Hypothalamus (tissue), 51 donors: ENCODE measurements around the gene POMP.
A peak's percentile ranks its signal among the peaks of the same experiment; 100 is the strongest.

Source experiments
- DNase-seq, 51 donors: peaks; one replicate each; lab custom pipeline; 2025; lab: John Stamatoyannopoulos, UW

Gene POMP

GRCh38 chr13:28658796-28659620 lies at the start of gene POMP:
Gene POMP (plus strand): TSS chr13:28659130. CDS start chr13:28659185, 55 bp downstream.
- peak; percentile 42 to 95 (median 88) for DNase-seq

DNA sequence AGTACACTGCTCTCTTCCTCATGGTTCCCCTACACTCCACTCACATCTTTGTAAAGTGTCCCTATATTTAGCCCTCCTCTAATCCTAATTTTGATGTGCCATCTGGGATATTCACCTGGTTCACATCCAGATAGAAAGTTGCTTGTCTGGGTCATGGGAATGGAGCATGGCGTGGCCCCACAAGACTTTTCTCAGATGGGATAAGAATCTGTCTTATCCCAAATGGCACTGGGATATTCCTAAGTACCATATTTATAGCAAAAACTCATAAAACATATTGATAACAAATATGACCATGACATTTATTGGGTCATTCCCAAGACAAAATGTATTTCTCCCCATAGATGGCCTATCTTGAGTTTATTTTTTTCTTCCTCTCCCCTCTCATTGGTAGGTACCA lies 49.5 kb upstream of the POMP start:
- no peak for DNase-seq

GRCh38 chr13:28609926-28610325 lies 49.0 kb upstream of the POMP start:
- no peak for DNase-seq

- no peak for DNase-seq
Measured at GRCh38 chr13:28610996-28611395, 47.9 kb upstream of the POMP start.

GRCh38 chr13:28611654-28612131 lies 47.2 kb upstream of the POMP start:
- peak in 1 of 51 donors; percentile 3 for DNase-seq

- no peak for DNase-seq
Measured at GRCh38 chr13:28613562-28613961, 45.4 kb upstream of the POMP start.

GRCh38 chr13:28615916-28616446 lies 42.9 kb upstream of the POMP start:
- no peak for DNase-seq

- DNase-seq: no peak
Measured at GRCh38 chr13:28618230-28618994, 40.5 kb upstream of the POMP start.

DNA sequence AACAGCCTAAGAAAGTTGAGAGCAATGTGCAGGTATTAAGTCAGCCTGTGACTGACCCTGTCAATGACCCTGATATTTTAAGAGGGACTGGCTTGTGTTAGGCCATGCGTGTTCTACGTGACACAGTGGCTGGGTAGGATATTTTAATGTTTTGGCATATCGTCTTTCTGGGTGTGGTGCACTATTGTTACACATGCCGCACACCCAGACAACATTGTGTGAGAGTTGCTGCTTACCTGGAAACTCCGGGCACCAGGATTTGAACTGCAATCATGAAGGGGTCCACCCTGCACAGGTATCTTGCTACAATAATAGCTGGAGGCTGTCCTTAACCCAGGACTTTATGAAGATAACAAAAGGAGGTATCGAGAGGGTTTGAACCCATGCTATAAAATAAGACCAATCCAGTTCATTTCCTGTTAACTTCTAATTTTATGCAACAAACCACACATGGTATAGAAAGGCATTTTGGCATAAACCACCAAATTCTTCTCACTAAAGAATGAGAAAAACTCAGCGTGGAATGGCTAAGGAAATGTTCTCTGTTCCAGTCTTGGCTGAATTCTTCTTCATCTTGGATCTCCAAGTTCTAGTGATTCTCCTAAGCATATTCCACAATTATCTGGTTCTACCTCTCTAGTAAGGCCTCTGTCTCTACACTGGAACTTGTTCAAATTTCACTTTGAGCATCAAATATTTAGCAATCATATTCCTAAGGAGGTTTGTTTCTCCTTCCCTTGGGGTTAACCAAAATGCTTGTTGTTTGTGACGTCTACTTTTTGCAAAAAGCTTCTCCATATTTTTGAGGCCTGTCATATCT lies 38.7 kb upstream of the POMP start:
- no peak for DNase-seq

DNA sequence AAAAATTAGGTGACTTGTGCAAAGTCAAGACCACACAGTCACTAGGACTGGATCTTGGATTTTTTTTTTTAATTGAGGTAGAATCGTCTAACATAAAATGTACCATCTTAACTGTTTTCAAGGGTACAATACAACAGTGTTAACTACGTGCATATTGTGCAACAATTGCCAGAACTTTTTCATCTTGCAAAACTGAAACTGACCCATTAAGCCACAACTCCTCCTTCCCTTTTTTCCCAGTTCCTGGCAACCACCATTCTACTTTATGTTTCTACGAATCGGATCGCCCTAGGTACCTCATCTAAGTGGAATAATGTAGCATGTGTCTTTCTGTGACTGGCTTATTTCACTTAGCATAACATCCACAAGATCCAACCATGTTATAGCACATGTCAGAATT lies 37.5 kb upstream of the POMP start:
- no peak for DNase-seq

DNA sequence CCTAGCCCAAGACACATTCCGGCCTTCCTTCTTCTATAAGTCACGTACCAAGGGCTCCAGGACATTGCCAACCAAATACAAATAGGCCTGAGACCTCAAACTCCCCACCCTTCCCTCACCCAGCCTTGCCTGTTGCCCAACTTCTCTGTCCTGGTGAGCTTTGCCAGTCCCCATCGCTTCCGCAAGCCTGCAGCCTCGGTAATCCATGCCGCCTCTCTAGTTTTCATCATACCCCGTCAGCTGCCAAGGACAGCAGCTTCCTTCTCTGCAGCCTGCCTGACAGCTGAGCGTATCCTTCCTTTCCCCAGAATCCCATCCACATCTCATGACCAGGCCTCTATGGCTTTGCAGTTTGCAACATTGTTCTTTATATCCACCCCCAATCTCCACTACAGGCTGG lies 36.6 kb upstream of the POMP start:
- peak in 18 of 51 donors; percentile 6 to 42 (median 14) for DNase-seq

GRCh38 chr13:28623782-28624706 lies 34.9 kb upstream of the POMP start:
- DNase-seq: peak in 1 of 51 donors; percentile 17

GRCh38 chr13:28624707-28625432 lies 34.1 kb upstream of the POMP start:
- no peak for DNase-seq

DNA sequence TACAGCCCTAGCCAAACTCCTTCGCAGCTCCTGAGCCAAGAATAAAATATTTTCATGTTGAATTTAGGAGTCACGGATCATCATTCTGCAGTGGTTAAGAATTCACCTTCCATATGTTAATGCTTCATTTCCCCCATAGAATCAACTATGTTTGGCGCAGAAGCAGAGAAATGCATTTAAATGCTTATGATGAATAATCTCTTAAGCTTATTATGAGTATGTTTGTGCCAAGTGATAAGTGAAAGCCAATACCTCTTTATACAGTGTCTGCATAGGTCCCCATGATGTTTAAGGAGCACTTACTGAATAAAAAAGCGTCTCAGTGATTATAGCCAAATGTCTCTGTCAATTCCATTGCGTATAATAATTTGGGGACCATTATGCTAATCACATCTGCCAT lies 32.7 kb upstream of the POMP start:
- DNase-seq: no peak

DNA sequence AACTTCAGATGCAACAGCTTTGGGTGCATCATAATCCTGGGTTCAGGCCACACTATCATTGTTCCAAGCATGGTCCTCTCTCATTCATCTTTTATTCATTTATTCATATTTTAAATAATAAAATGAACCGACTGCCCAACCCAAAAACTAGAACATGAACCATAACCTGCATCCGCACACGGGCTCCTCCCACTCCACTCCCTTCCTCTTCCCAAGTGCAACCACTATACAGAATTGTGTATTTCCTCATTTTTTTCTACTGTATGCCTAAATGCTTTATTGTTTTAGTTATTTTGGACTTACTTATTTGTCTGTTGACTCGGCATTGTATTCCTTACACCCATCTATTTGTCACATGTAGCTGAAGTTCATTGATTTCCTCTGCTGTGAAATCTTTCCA lies 30.7 kb upstream of the POMP start:
- no peak for DNase-seq

GRCh38 chr13:28630869-28631268 lies 28.1 kb upstream of the POMP start:
- DNase-seq: no peak

DNA sequence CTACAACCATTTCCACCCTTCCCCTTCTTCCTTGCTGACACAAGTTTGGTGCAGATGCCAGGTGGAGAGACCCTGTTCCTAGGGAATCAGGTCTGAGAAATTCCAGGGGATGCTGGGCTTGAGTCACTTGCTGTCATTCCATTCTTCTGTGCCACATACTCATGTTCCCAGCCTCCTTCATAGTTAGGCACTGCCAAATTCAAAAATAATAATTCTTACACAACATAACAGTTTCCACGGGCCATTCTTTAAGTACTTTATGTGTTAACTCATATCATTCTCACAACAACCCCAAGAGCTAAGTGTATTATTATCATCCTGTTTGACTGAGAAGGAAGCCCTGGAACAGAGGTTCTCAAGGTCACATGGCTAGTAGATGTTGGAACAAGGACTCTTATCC lies 27.1 kb upstream of the POMP start:
- no peak for DNase-seq

DNA sequence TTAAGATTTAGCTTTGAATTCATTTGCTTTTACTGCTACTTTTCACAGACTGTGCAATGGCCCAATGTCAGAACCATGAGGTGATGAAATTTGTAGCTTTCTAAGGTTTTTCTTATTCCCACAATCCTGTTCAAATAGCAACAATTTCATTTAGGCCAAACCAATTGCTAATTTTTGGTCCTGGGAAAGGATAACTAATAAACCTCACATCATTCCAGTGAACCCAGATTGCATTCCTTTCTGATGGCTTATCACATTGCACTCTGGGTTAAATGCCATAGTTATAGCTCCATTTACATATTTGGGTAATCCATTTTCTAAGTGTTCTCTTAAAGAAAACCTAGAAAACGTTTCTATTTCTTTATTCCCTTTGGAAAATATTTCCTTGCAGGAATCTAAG lies 22.9 kb upstream of the POMP start:
- no peak for DNase-seq
